Small intestine (tissue), 7 donors: Measurements from ENCODE around the gene MRPL20. TPM values are rescaled to one million over a fixed set of nuclear protein-coding genes. Genes with fewer than 3 reads are reported as not detected.

Source experiments
- DNase-seq, 2 donors: peaks; one replicate each; pipeline versions ENCODE4 v3.0.0 to v3.0.0-alpha.2; 2013
- FAIRE-seq: peaks from 2 replicates; lab custom pipeline; 2012; peaks lifted over from hg19 to GRCh38; lab: Jason Lieb, UNC
- H3K27ac ChIP-seq, 3 donors: one replicate each; pipeline ENCODE4 v1.5.1; 2013; ENCODE audit warnings: low read length in 2 of 3, mild to moderate bottlenecking in 2 of 3, control low read depth in 1 of 3, inconsistent platforms in 1 of 3, low read depth in 1 of 3, moderate library complexity in 1 of 3
- H3K27me3 ChIP-seq, 3 donors: one replicate each; pipeline ENCODE4 v1.6.1; 2013; ENCODE audit warnings: low read length in 3 of 3, inconsistent platforms in 1 of 3; ENCODE audit not compliant: control insufficient read depth in 3 of 3, insufficient read depth in 3 of 3
- H3K36me3 ChIP-seq, 3 donors: one replicate each; pipeline ENCODE4 v1.6.1; 2013; ENCODE audit warnings: low read length in 3 of 3, inconsistent platforms in 1 of 3, low read depth in 1 of 3, mild to moderate bottlenecking in 1 of 3, moderate library complexity in 1 of 3; ENCODE audit not compliant: control insufficient read depth in 3 of 3, insufficient read depth in 2 of 3
- H3K4me1 ChIP-seq, 3 donors: one replicate each; pipeline ENCODE4 v1.6.1; 2013; ENCODE audit warnings: low read length in 2 of 3, inconsistent platforms in 1 of 3, low read depth in 1 of 3, mild to moderate bottlenecking in 1 of 3, moderate library complexity in 1 of 3; ENCODE audit not compliant: control insufficient read depth in 3 of 3, insufficient read depth in 2 of 3
- H3K4me3 ChIP-seq, 3 donors: one replicate each; pipeline ENCODE4 v1.5.1; 2013; ENCODE audit warnings: low read length in 3 of 3, control low read depth in 1 of 3, inconsistent platforms in 1 of 3, low read depth in 1 of 3, mild to moderate bottlenecking in 1 of 3, moderate library complexity in 1 of 3
- H3K9me3 ChIP-seq, 2 donors: one replicate each; pipeline ENCODE4 v1.6.1; 2013; ENCODE audit warnings: low read depth in 1 of 2, low read length in 1 of 2; ENCODE audit not compliant: control insufficient read depth in 2 of 2, insufficient read depth in 1 of 2
- WGBS, 3 donors: extraction: QIAGEN DNeasy Blood & Tissue Kit; methylation state at CpG; one replicate each; pipeline ENCODE4 v1.1.7; 2013; 5-methylcytosine and 5-hydroxymethylcytosine counted together
- polyA plus RNA-seq, 4 donors: library from polyadenylated mRNA; stranded (reverse) in 3 of 4; unstranded in 1 of 4; fragments of 200-250 nt in 3 of 4; fragments of 120-200 nt in 1 of 4; gene quantifications; one replicate each; pipeline versions ENCODE4 v1.2.1 to v1.2.3, GENCODE V29; 2013
- donor health status: healthy with polysubstance abuse.
- donor health status: control.
- donor health status: control.
- donor health status: Bipolar disorder and iron deficiency.
- donor health status: healthy.

Gene MRPL20
- polyA plus RNA-seq, 4 donors: 135 to 221 (median 167) TPM

- Histone ChIP-seq H3K9me3 (no peaks in the 10 kb centered on the region), H3K27ac (no peak overlapping the region), H3K36me3 (peaks cover 3 to 75% (median 5%) of the 10 kb centered on the region in 3 donors), H3K4me3 (no peak overlapping the region), H3K27me3 (no peaks in the 10 kb centered on the region), H3K4me1 (peaks cover 6 to 36% (median 10%) of the 10 kb centered on the region in 3 donors)
- WGBS, 3 donors: 75 to 79% (median 77%) methylated on average over 20 of the region's 20 CpGs
- DNase-seq: peak; percentile 54 to 62
- FAIRE-seq: no peak
These were observed 4.8 kb downstream of the MRPL20 start for GRCh38 chr1:1402072-1402900.

- H3K36me3 ChIP-seq: peaks cover 3 to 79% (median 5%) of the 10 kb centered on the region in 3 donors
- H3K27ac ChIP-seq: peak overlapping the region in 1 of 3 donors; percentile 75
- DNase-seq: no peak
- H3K27me3 ChIP-seq: no peaks in the 10 kb centered on the region
- FAIRE-seq: no peak
- H3K4me1 ChIP-seq: peaks cover 6 to 36% (median 10%) of the 10 kb centered on the region in 3 donors
- H3K4me3 ChIP-seq: peak overlapping the region in 1 of 3 donors; percentile 11
- WGBS, 3 donors: 86 to 89% (median 88%) methylated on average over 7 of the region's 7 CpGs
- no peaks in the 10 kb centered on the region for H3K9me3 ChIP-seq
These were observed 5.6 kb downstream of the MRPL20 start for GRCh38 chr1:1401457-1402010.

- H3K27me3 ChIP-seq: no peaks in the 10 kb centered on the region
These were observed 6.3 kb downstream of the MRPL20 start for GRCh38 chr1:1400576-1401456.

GRCh38 chr1:1399872-1400575 lies 7.1 kb downstream of the MRPL20 start:
- WGBS, 3 donors: 3 to 5% (median 4%) methylated on average over 34 of the region's 34 CpGs
- Histone ChIP-seq H3K9me3 (no peaks in the 10 kb centered on the region), H3K4me1 (peaks cover 0 to 25% (median 7%) of the 10 kb centered on the region in 3 donors), H3K27ac (peak overlapping the region; percentile 71 to 90 (median 75)), H3K27me3 (no peaks in the 10 kb centered on the region), H3K36me3 (peaks cover 9 to 79% (median 9%) of the 10 kb centered on the region in 3 donors), H3K4me3 (peak overlapping the region; percentile 82 to 99 (median 89))
- FAIRE-seq (no peak), DNase-seq (peak; percentile 13)

More at GRCh38 chr1:1400576-1401456, 6.3 kb downstream of the MRPL20 start:
- peak overlapping the region in 2 of 3 donors; percentile 75 to 90 for H3K27ac ChIP-seq
- H3K4me1 ChIP-seq: peaks cover 0 to 31% (median 7%) of the 10 kb centered on the region in 3 donors
- 77 to 80% (median 79%) methylated on average over 22 of the region's 22 CpGs for WGBS, 3 donors
- DNase-seq: peak in 1 of 2 donors; percentile 57
- peak overlapping the region in 2 of 3 donors; percentile 82 to 99 for H3K4me3 ChIP-seq
- no peak for FAIRE-seq
- no peaks in the 10 kb centered on the region for H3K9me3 ChIP-seq
- H3K36me3 ChIP-seq: peaks cover 3 to 78% (median 5%) of the 10 kb centered on the region in 3 donors

DNA sequence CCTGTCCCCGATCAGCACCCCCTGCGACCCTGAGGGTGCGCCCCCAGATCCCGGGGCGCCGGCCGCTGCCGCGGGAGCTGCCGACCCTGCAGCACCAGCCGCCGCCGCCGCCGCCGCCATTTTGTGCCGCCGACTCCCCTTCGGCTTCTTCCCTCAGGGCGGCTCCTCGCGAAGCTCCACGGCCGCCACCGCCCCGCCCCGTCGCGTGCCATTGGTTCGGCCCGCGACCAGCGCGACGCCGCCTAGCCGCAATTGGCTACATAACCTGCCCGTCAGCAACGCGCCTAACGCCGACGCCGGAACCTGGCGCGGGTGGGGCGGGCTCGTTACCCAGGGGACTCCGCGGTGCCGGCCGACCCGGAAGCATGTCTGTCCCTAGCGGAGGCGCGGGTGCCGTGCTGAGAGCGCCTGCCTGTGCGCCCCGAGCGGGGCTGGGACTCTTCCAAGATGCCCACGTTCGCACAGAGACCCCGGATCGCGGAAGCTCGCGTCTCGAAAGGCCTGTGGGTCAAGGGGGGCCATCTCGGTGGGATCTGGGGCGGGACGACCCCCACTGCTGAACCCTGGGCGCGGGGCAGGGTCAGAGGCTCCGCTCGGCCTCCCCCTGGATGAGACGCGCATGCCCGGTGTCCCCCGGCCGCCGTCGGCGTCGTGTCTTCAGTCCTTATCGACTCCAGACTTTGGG lies 7.8 kb downstream of the MRPL20 start, which contains the start of gene CCNL2:
CCNL2 (minus strand) TSS at position 149 of the 685 bp plus-strand sequence; CDS start at position 120, 29 bp downstream.
- FAIRE-seq (no peak), DNase-seq (peak; percentile 98 to 100)
- Histone ChIP-seq H3K4me1 (peaks cover 0 to 25% (median 7%) of the 10 kb centered on the region in 3 donors), H3K9me3 (no peaks in the 10 kb centered on the region), H3K4me3 (peak within 1 kb of the TSS; percentile 82 to 99 (median 98)), H3K27ac (peak within 1 kb of the TSS; percentile 71 to 90 (median 75)), H3K36me3 (peaks cover 9 to 78% (median 11%) of the 10 kb centered on the region in 3 donors), H3K27me3 (no peaks in the 10 kb centered on the region)
- WGBS, 3 donors: 0 to 1% (median 0%) methylated on average over 61 to 86 of the region's 86 CpGs

GRCh38 chr1:1398677-1399186 lies 8.4 kb downstream of the MRPL20 start:
- H3K27me3 ChIP-seq: no peaks in the 10 kb centered on the region
- H3K27ac ChIP-seq: peak overlapping the region; percentile 54 to 86 (median 72)
- H3K4me1 ChIP-seq: peaks cover 0 to 25% (median 7%) of the 10 kb centered on the region in 3 donors
- peak in 1 of 2 donors; percentile 43 for DNase-seq
- 0% methylated on average over 41 to 54 of the region's 54 CpGs for WGBS, 3 donors
- H3K4me3 ChIP-seq: peak overlapping the region; percentile 82 to 99 (median 98)
- H3K36me3 ChIP-seq: peaks cover 7 to 78% (median 11%) of the 10 kb centered on the region in 3 donors
- FAIRE-seq: no peak
- no peaks in the 10 kb centered on the region for H3K9me3 ChIP-seq
